Astrocyte of the spinal cord (primary cell): ENCODE measurements around the gene UBA1.

Experiments
- DNase-seq: peaks from one replicate; pipeline ENCODE4 v3.0.0; 2011; ENCODE audit warnings: low read depth, low spot score
- H3K4me3 ChIP-seq: 2 replicates; pipeline ENCODE4 v1.5.1; 2011; ENCODE audit warnings: low read depth, mild to moderate bottlenecking, low read length, moderate library complexity
- in situ Hi-C: cut with HindIII; loops from 2 replicates; pipeline ENCODE4 v1.10.0; 2017; ENCODE audit warnings: low sequenced_read_pairs
- TF ChIP-seq, protein P1 (sequence below): IDR thresholded peaks from 2 replicates; pipeline ENCODE4 v1.5.1; 2012; ENCODE audit warnings: low read depth, mild to moderate bottlenecking, low read length, inconsistent platforms

The UBA1 gene

DNA sequence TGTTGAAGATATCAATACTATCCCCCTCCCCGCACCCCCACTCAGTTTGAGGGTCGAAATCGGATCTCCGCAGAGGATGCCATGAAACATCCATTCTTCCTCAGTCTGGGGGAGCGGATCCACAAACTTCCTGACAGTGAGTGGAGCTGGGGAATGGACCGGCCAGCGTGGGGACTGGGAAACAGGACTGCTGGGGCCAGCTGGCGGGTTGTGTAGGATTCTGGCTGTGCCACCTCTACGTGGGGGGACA is 33.6 kb downstream of the UBA1 start:
- no peak for DNase-seq
- TF ChIP-seq, protein P1, sequence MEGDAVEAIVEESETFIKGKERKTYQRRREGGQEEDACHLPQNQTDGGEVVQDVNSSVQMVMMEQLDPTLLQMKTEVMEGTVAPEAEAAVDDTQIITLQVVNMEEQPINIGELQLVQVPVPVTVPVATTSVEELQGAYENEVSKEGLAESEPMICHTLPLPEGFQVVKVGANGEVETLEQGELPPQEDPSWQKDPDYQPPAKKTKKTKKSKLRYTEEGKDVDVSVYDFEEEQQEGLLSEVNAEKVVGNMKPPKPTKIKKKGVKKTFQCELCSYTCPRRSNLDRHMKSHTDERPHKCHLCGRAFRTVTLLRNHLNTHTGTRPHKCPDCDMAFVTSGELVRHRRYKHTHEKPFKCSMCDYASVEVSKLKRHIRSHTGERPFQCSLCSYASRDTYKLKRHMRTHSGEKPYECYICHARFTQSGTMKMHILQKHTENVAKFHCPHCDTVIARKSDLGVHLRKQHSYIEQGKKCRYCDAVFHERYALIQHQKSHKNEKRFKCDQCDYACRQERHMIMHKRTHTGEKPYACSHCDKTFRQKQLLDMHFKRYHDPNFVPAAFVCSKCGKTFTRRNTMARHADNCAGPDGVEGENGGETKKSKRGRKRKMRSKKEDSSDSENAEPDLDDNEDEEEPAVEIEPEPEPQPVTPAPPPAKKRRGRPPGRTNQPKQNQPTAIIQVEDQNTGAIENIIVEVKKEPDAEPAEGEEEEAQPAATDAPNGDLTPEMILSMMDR, result no peak
- in situ Hi-C loops, result no loop called here
- H3K4me3 ChIP-seq, result no peak overlapping the region

DNA sequence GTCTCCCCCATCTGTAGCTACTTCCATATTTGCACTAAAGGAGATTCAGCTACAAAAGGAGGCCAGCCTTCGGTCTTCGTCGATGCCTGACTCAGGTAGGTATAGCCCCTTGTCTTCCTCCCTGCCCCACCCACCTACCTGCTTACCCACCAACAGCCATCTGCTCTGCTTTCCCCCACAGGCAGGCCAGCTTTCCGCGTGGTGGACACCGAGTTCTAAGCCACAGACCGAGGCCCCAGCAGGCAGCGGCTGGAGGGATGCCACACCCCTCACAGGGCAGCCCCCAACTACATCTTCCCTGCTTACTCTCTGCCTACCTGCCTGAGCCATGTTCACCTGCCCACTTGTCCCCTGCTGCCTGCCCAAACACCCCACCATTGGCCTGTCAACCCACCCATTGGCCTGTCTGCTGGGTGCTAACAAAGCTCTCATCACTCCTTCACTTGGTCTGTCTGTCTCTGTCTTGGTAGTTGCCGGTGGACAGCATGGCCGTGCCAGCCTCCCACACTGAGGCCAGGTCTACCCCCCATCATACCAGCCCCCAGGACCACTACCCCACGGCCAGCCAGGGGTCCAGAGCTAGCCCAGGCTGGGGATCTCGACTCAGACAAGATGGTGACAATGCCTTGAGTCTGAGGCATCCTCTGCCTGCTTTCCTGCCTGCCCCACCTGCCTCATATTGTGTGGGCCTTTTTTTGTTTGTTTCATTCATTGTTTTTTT is 35.1 kb downstream of the UBA1 start:
- no peak overlapping the region for H3K4me3 ChIP-seq
- in situ Hi-C loops, result no loop called here
- DNase-seq, result no peak
- TF ChIP-seq, protein P1, result no peak

DNA sequence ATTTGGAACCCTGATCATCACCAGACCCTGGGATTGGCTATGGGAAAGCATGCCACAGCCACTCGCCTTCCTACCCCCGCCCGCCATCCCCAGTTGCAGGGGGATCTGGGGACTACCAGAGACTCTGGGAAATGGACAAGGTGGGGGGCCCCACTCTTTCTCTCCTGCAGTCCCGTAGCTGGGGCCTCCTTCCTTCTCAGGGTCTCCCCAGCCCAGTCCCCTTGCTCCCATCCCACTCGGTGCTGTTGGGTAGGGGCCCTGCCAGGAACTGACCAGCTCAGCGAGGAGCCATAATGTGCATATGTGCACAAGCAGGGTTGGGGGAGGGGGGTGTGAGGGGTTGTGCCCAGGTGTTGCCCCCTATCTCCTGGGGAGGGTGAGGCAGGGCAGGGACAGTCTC is 35.8 kb downstream of the UBA1 start:
- TF ChIP-seq, protein P1, result no peak
- DNase-seq, result no peak
- H3K4me3 ChIP-seq, result no peak overlapping the region
- in situ Hi-C loops, result no loop called here

DNA sequence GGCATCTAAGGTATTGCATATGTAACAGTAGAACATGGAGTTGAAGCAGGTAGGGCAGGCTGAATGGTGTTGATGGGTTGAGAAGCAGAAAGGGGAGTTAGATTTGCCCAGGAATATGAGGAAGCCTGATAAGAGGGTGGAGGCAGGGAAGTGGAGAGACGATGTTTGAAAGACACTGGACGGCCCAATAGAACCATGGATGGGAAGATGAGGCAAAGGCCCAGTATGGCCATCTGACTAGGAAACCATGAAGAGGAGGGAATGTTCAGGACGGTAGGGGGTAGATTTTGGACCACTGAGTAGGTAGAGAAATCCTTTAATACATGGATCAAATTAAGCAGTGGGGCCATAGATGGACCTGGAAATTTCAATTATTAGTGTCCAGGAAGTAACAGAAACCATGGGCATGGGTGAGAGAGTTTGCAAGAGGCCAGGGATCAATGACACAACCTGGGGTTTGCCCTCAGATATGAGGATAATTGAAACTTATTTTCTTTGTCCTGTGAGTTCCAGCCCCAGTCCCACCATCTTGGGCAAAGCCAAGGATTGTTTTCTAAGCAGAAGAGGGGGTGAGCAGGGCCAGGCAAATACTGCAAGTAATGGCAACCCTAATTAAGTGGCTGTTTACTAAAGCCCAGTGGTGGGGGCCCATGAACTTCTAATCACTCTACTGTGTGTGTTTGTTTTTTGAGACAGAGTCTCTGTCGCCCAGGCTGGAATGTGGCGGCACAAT is 36.7 kb downstream of the UBA1 start:
- TF ChIP-seq, protein P1, result no peak
- no peak overlapping the region for H3K4me3 ChIP-seq
- no peak for DNase-seq
- in situ Hi-C loops, result no loop called here

DNA sequence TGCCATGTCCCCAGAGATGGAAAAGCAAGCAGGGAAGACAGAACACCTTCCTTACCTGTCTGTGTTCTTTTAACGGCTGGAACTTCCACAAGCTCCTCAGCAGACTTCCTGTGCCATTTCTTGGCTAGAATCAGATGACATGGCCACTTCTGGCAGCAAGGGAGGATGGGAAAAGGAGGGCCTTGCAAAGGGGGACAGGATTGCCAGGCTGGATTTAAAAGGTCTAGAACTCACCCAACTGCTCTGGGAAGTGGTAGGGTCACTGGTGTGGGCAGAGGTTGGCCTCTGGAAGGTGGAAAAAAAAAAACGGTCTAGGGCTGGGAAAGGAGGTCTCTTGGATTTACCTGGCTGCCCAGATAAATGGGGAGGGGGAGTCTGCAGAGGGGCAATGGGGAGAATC is 37.5 kb downstream of the UBA1 start:
- TF ChIP-seq, protein P1, result no peak
- no peak overlapping the region for H3K4me3 ChIP-seq
- no peak for DNase-seq
- in situ Hi-C loops, result no loop called here

DNA sequence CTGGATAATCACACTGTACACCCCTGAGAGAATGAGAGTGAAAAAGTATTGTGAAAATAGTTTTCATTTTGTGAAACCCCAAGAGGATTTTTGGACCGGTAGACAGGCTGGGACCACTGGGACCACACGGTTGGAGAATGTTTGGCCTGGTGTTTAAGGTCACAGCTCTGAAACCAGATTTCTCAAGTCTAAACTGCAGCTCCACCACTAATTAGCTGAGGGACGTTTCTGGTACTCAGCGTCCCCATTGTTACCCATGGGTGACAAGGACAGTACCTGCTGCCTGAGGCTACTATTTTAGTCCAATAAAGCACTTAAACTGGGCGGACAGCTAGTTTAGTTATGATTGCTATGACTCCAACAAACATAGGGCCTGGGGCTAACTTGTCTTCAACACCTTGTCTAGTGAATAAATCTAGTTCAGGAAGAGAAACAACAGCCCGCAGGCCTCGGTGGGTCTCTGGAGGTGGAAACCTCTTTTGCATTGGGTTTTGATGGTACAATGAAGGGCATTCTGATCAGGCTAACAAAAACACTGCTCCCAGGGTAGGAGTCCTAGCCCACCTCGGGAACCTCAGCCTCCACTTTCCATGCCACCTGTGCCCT is 38.7 kb downstream of the UBA1 start:
- TF ChIP-seq, protein P1, result no peak
- DNase-seq, result no peak
- in situ Hi-C loops, result no loop called here
- peak overlapping the region; percentile 64 for H3K4me3 ChIP-seq
